Erythroblast (primary cell): ENCODE measurements around the gene GPANK1.

Experiments used
- GATA1 ChIP-seq: IDR thresholded peaks from 2 replicates; pipeline ENCODE4 v1.6.1; 2011; ENCODE audit warnings: low read depth, mild to moderate bottlenecking, control low read depth, low read length, moderate library complexity
- POLR2A ChIP-seq: IDR thresholded peaks from 2 replicates; pipeline ENCODE4 v1.6.1; 2011; ENCODE audit warnings: mild to moderate bottlenecking, low read length

DNA sequence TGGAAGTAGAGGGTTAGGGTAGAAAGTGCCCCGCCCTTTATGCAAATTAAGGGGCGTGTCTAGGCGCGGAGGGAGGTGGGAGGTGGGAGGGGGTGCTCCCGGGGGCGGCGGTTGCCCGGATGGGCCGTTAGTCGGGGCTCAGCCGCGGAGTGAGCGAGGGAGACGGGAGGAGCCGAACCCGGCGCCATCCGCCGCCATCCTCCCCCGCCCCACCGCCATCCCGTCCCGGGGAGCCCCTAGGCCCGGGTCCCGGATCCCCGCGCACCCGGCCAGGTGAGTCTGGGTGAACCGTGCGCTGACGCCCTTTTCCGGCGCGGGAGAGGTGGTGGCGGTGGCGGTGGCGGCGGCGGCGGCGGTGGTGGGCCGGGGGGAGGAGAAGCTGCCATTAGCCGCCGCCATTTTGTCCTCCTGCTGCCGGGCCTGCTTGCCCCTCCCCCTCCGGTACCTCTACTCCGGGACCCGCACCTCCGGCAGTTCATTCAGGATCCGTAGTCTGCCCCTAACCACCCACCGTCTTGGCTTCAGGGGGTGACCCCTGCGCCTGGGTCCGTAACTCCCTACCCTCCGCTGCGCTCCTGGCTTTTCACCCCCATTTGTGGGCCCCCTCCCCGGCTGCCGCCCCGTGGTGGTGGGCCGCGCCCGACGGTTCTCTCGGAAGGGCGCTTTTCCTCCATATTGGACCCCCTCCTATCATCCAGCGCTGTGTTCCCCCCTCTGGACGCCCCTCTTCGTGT, 44.0 kb downstream of the GPANK1 start, which contains the start of gene PRRC2A:
- TF ChIP-seq POLR2A (no peak), GATA1 (no peak)
